ENCODE measurements around the gene PDE3B. TPM values are rescaled to one million over a fixed set of nuclear protein-coding genes. Genes with fewer than 3 reads are reported as not detected.
"Not testable (repeated sequence)": the region's sequence is repeated elsewhere in the genome, so short reads cannot be mapped to it uniquely, and the experiment has no call there.

The PDE3B gene
- total RNA-seq, 3 donors from 2014 or later (not counting 1 experiment from before 2014, with no cell fraction given), result 18.2 to 42.3 (median 34.5) TPM

- Mint-ChIP-seq H3K27me3 (ENCODE audit: low read depth in 2 of 2) (no peaks in the 10 kb centered on the region), H3K4me1 (peaks cover 10% of the 10 kb centered on the region in 2 donors), H3K27ac (peak overlapping the region in 1 of 2 donors; percentile 44), H3K36me3 (peaks cover 5% of the 10 kb centered on the region), H3K9me3 (peaks cover 0 to 2% of the 10 kb centered on the region in 2 donors), H3K4me3 (no peak overlapping the region)
- TF ChIP-seq CTCF (IDR thresholded peaks at IDR 0.05), result no peak
- Histone ChIP-seq H3K4me3 (ENCODE audit: low read length) (no peak overlapping the region), H3K27ac (ENCODE audit: low read length) (no peak overlapping the region), H3K9me3 (ENCODE audit: control insufficient read depth, insufficient read depth, low read length) (no peaks in the 10 kb centered on the region), H3K4me1 (ENCODE audit: control insufficient read depth, insufficient read depth, low read length) (no peaks in the 10 kb centered on the region), H3K36me3 (ENCODE audit: control insufficient read depth, insufficient read depth, low read length) (no peaks in the 10 kb centered on the region), H3K27me3 (ENCODE audit: control insufficient read depth, insufficient read depth, low read length) (no peaks in the 10 kb centered on the region)
- intact Hi-C loops (cut with micrococcal nuclease), result no loop called here
- 87% methylated on average over 2 of the region's 3 CpGs for WGBS (ENCODE audit: insufficient coverage)
- no peak for ATAC-seq
- DNase-seq, result no peak
Observed at GRCh38 chr11:14626650-14627049, 17.0 kb upstream of the PDE3B start.

- H3K4me3 ChIP-seq (ENCODE audit: low read length); H3K27ac ChIP-seq (ENCODE audit: low read length); H3K27me3 Mint-ChIP-seq (ENCODE audit: low read depth in 2 of 2); H3K4me3 Mint-ChIP-seq; H3K4me1 ChIP-seq (ENCODE audit: control insufficient read depth, insufficient read depth, low read length); H3K36me3 ChIP-seq (ENCODE audit: control insufficient read depth, insufficient read depth, low read length); H3K27me3 ChIP-seq (ENCODE audit: control insufficient read depth, insufficient read depth, low read length); DNase-seq; intact Hi-C loops (cut with micrococcal nuclease); H3K9me3 Mint-ChIP-seq; H3K27ac Mint-ChIP-seq; ATAC-seq; H3K9me3 ChIP-seq (ENCODE audit: control insufficient read depth, insufficient read depth, low read length); H3K36me3 Mint-ChIP-seq: not testable (repeated sequence)
- 98% methylated on average over 7 of the region's 26 CpGs for WGBS (ENCODE audit: insufficient coverage)
- H3K4me1 Mint-ChIP-seq, result peaks cover 32 to 39% of the 10 kb centered on the region in 2 donors
Observed at GRCh38 chr11:14633506-14634224, 9.9 kb upstream of the PDE3B start.

GRCh38 chr11:14634813-14635212, 8.8 kb upstream of the PDE3B start:
- H3K4me1 Mint-ChIP-seq, result peaks cover 32 to 39% of the 10 kb centered on the region in 2 donors
- peaks cover 8% of the 10 kb centered on the region for H3K4me1 ChIP-seq (ENCODE audit: control insufficient read depth, insufficient read depth, low read length)
- ATAC-seq, result no peak

More at GRCh38 chr11:14634813-14635212, 8.8 kb upstream of the PDE3B start:
- peaks cover 0 to 2% of the 10 kb centered on the region in 2 donors for H3K9me3 Mint-ChIP-seq
- TF ChIP-seq CTCF (IDR thresholded peaks at IDR 0.05), result no peak
- 8% methylated on average over 1 of the region's 1 CpG for WGBS (ENCODE audit: insufficient coverage)
- no peak overlapping the region for H3K4me3 ChIP-seq (ENCODE audit: low read length)
- no peaks in the 10 kb centered on the region for H3K27me3 ChIP-seq (ENCODE audit: control insufficient read depth, insufficient read depth, low read length)
- peak overlapping the region in 1 of 2 donors; percentile 75 for H3K27ac Mint-ChIP-seq
- no peak for DNase-seq
- no peak overlapping the region for H3K4me3 Mint-ChIP-seq
- H3K36me3 Mint-ChIP-seq, result peaks cover 5% of the 10 kb centered on the region
- no peaks in the 10 kb centered on the region for H3K9me3 ChIP-seq (ENCODE audit: control insufficient read depth, insufficient read depth, low read length)
- H3K36me3 ChIP-seq (ENCODE audit: control insufficient read depth, insufficient read depth, low read length), result no peaks in the 10 kb centered on the region
- H3K27me3 Mint-ChIP-seq (ENCODE audit: low read depth in 2 of 2), result peaks cover 2 to 4% of the 10 kb centered on the region in 2 donors
- H3K27ac ChIP-seq (ENCODE audit: low read length), result no peak overlapping the region
- intact Hi-C loops (cut with micrococcal nuclease), result no loop called here

Data from natural killer cell (primary cell).